ENCODE measurements around the gene F2RL3.

Gene F2RL3

GRCh38 chr19:16875584-16876555, 12.9 kb upstream of the F2RL3 start:
- no peak for DNase-seq

GRCh38 chr19:16876904-16877361, 11.9 kb upstream of the F2RL3 start:
- DNase-seq, result no peak

- DNase-seq, result no peak
Observed at GRCh38 chr19:16877581-16877980, 11.2 kb upstream of the F2RL3 start.

DNA sequence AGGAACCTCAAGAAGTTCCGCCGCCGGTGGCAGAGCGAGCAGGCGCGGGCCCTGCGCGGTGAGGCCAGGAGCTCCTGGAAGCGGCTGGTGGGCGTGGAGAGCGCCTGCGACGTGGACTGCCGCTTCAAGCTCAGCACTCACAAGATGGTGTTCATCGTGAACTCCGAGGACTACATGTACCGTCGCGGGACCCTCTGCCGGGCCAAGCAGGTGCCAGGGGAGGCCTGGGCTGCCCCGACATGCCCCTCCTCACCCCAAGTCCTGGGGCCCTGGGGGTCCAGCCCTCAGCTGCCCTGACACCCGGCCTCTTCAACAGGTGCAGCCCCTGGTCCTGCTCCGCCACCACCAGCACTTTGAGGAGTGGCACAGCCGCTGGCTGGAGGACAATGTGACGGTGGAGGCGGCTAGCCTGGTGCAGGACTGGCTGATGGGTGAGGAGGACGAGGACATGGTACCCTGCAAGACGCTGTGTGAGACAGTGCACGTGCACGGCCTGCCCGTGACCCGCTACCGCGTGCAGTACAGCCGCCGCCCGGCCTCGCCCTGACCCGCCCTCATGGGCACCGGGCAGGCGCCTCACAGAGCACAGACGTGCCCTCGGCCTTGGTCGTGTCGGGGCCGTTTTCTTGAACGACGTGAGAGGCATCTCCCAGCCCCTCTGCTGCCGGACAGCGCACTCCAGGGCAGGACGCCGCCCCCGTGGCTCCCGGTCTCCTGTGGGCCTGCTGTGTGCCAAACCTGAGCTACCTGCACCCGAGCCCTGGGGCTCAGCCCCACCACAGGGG, 10.4 kb upstream of the F2RL3 start:
- no peak for DNase-seq

DNA sequence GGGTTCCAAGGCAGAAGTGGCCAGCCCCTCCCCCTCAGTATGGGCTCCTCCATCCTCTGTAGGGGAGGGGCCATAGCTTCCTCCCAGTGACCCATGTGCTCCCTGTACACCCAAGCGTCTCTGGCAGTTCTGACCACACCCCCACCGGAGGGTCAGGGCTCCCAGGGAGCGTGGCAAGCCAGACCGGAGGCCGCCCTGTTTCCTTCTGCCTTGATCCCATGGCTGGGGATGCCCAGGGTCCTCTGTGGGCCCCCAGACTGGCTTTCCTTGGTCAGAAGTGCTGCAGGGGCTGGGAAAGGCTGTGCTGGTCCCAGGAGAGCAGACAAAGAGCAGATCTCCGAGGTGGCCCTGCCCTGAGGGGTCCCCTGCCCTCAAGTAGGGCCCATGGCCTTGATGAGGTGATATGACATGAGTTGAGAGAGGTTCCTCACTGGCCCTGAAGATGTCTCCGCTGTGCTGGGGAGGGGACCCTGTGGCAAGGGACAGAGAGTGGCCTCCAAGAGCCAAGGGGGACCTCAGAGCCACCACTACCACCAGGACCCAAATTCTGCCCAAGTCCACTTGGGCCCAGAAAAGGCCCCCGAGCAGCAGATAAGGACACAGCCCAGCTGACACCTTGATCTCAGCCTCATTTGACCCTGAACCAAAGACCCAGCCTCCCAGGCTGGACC, 7.8 kb upstream of the F2RL3 start:
- no peak for DNase-seq

DNA sequence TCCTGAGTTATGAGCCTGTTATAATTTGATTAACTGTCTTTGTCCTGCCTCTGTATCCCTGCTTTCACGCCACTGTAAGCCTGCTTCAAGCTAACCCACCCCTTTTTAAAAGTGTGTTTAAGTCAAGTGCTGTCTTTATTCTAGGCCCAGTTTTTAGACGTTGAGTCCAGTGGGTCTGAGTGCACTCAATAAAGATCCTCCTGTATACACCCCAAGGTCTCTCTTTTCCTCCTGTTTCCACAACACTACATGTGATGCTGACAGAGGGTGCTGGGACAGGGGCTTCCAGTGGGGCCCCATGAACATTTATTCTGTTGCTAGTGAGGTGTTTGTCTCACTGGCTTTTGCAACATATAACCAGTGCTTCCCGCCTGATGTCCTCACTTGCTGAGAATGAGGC, 6.7 kb upstream of the F2RL3 start:
- no peak for DNase-seq

DNA sequence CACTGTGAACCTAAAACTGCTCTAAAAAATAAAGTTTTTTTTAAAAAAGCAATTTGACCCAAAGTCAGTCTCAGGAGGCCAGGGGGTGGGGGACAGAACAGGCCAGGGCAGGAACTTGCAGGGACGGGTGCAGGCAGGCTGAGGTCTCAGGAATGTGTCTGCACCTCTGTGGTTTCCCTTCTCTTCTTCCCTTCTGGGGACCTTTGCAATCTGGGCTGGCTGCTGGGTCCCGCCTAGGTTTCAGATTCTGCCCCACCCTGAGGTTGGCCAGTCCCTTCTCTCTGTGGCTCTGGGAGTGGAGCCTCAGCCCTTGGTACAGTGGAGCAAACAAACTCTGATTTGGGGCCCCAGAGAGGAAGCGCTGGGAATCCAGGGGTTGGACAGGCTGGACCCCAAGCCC, 5.3 kb upstream of the F2RL3 start:
- DNase-seq, result no peak

DNA sequence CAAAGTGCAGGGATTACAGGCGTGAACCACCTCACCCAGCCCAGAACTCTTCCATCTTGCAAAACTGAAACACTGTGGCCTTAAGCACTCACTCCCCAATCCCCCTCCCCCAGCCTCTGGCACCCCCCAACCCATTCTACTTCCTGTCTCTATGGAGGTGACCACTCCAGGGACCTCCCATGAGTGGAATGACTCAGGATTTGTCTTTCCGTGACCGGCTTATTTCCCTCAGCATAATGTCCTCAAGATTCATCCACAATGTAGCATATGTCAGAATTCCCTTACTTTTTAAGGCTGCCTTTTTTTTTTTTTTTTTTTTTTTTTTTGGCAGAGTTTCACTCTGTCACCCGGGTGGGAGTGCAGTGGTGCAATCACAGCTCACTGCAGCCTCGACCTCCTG, 3.6 kb upstream of the F2RL3 start:
- DNase-seq, result no peak

- no peak for DNase-seq
Observed at GRCh38 chr19:16886305-16886880, 2.4 kb upstream of the F2RL3 start.

DNA sequence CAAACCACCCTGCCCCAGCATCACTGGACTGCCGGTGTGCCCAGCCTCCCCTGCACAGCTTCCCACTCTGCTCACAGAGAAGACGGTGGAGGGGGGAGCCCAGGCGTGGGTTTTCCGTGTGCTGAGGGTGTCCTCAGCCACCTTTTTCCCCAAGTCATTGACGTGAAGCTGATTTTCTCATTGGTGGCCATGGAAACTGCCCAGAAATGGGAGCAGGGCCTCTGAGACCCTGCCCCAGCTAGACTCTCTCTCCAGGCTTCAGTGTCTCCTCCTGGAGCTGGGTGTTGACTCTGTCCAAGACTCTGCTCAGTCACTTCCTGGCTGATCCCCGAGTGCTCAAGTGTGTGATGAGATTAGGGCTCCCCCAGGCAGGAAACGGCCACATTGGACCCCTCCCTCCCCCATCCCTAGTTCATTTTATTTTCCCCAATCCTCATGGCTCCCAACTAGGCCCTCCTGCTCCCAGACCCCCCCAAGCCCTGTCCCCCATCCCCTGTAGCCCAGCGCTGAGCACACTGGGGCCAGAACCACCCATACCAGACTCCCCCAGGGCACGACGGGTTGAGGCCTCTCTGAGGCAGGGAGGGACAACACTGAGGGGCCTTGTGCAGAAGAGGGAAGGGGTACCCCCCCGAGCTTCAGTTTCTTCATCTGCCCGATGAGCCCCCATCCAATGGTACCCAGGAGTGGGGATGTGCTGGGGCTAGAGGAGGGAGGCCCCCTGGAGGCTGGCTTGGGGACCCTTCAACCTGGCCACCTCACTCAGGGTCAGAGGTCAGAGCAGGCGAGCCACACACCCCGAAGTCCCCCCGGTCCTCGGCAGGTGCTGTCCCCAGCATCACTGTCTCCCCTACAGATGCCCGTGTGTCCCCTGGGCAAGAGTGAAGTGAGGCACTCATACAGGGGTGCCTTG, 1.2 kb upstream of the F2RL3 start:
- DNase-seq, result peak in 1 of 2 donors; percentile 27

DNA sequence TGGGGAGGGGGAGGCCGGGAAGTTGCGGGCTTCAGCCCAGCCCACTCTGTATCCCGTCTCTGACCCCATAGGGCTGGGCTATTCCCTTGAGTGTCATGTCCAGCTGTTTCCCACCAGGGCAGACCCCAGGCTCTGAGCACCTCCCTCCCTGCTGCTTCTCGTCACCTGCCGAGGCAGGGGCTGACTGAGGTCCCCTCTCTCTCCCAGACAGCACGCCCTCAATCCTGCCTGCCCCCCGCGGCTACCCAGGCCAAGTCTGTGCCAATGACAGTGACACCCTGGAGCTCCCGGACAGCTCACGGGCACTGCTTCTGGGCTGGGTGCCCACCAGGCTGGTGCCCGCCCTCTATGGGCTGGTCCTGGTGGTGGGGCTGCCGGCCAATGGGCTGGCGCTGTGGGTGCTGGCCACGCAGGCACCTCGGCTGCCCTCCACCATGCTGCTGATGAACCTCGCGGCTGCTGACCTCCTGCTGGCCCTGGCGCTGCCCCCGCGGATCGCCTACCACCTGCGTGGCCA, 625 bp downstream of the F2RL3 start:
- DNase-seq, result no peak

DNA sequence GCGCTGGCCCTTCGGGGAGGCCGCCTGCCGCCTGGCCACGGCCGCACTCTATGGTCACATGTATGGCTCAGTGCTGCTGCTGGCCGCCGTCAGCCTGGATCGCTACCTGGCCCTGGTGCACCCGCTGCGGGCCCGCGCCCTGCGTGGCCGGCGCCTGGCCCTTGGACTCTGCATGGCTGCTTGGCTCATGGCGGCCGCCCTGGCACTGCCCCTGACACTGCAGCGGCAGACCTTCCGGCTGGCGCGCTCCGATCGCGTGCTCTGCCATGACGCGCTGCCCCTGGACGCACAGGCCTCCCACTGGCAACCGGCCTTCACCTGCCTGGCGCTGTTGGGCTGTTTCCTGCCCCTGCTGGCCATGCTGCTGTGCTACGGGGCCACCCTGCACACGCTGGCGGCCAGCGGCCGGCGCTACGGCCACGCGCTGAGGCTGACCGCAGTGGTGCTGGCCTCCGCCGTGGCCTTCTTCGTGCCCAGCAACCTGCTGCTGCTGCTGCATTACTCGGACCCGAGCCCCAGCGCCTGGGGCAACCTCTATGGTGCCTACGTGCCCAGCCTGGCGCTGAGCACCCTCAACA, 1.2 kb downstream of the F2RL3 start:
- no peak for DNase-seq

DNA sequence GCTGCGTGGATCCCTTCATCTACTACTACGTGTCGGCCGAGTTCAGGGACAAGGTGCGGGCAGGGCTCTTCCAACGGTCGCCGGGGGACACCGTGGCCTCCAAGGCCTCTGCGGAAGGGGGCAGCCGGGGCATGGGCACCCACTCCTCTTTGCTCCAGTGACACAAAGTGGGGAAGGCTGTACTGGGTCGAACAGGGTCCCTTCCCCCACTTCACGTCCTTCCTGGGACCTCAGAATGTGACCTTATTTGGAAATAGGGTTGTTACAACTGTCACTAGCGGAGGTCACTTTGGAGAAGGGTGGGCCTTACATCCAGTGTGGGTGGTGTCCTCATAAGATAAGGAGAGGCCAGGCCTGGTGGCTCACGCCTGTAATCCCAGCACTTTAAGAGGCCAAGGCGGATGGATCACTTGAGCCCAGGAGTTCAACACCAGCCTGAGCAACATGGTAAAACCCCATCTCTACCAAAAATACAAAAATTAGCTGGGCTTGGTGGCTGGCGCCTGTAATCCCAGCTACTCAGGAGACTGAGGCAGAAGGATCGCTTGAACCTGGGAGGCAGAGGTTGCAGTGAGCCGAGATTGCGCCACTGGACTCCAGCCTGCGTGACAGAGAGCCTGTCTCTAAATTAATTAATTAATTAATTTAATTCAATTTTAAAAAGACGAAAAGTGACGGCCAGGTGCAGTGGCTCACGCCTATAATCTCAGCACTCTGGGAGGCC, 1.8 kb downstream of the F2RL3 start:
- no peak for DNase-seq

DNA sequence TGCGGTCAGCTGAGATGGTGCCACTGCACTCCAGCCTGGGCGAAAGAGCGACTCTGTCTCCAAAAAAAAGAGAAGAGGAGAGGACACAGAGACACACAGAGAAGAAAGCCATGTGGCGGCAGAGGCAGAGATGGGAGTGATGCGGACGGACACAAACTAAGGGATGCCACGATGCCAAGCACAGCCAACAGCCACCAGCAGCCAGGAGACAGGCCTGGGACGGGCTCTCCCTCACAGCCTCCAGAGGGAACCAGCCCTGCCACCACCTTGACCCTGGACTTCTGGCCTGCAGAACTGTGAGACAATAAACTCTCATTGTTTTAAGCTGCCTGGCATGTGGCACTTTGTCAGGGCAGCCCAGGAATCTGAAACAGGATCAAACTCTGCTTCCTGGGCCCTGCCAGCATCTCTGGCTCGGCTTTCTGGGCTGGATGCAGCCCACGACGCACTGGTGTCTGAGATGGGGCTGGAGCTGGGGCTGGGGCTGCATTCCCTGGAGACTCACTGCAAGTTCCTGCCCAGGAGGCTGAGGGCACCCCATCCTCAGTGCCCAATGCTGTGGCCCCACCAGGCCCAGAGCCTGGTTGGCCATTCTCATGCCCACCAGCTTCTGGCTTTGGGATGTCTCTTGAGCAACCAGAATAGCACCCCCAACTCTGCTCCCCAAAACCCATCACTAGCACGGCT, 3.0 kb downstream of the F2RL3 start:
- no peak for DNase-seq

GRCh38 chr19:16892436-16892835, 3.6 kb downstream of the F2RL3 start:
- no peak for DNase-seq

DNA sequence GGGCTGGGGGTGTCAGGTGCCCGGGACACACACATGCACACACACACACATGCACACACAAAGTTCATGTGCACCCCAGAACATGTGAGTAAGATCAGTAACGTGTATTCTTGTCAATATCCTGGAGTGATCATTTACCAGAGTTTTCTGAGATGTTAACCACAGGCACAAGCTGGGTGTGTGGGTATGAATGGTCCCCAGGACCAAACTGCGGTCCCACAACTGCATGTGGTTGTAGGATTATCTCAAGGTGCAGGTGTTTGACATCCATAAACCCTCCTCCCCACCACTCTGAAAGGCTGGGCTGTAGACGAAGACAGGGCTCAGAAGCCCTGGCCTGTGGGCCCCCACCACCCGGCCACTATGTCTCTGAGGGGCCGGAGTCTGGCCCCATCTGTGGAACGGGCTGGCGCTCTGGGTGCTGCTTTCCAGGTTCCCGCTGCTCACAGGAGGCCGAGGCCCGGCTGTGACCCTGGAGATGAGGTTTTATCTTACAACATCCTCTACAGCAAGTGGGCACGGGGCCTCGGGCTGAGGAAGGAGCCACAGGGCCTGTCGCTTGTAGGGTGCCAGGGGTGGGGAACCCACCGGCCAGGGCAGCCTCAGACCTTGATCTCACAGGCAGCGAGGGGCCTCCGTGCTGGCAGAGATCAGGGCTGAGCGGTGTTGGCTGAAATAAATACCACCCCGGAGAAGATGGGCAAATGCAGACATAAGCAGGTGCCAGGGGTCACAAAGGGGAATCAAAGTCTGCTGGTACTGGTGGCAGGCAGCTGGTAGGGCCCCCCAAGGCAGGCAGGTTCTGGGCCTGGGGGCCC, 4.3 kb downstream of the F2RL3 start:
- DNase-seq, result no peak

- DNase-seq, result peak in 1 of 2 donors; percentile 25
Observed at GRCh38 chr19:16893686-16893989, 4.8 kb downstream of the F2RL3 start.

- DNase-seq, result no peak
Observed at GRCh38 chr19:16894080-16894479, 5.3 kb downstream of the F2RL3 start.

DNA sequence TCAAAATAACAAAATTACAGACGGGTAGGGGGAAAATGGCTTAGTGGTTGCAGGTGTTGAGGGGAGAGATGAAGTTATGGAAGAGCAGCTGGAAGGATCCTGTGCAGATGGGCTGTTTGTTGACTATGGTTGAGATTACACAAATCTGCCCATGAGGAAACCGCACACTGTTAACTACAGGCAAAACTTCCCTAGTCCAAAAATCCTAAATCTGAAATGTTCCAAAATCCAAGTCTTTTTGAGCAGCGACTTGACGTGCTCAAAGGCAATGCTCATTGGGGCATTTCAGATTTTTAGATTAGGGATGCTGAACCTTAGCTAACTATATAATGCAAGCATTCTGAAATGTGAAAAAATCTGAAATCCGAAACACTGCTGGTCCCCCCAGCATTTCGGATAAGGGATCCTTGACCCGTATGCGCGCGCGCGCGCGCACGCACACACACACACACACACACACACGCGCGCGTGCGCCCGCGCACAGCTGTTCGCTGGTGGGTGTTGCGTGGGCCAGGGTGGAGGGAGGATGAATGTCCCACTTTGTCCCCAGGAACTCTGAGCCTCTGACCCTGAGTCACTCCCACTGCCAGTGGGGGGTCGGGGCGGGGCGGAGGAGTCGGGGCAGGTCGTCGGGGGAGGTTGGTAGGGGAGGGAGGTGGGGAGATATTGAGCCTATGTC, 6.8 kb downstream of the F2RL3 start:
- no peak for DNase-seq
